ENCODE data around the gene IER5.
"Not testable (repeated sequence)": the region's sequence is repeated elsewhere in the genome, so short reads cannot be mapped to it uniquely, and the experiment has no call there.

The IER5 gene

GRCh38 chr1:181115971-181116370 is 27.5 kb downstream of the IER5 start:
- not testable (repeated sequence) for DNase-seq (ENCODE audit: low spot score)

DNA sequence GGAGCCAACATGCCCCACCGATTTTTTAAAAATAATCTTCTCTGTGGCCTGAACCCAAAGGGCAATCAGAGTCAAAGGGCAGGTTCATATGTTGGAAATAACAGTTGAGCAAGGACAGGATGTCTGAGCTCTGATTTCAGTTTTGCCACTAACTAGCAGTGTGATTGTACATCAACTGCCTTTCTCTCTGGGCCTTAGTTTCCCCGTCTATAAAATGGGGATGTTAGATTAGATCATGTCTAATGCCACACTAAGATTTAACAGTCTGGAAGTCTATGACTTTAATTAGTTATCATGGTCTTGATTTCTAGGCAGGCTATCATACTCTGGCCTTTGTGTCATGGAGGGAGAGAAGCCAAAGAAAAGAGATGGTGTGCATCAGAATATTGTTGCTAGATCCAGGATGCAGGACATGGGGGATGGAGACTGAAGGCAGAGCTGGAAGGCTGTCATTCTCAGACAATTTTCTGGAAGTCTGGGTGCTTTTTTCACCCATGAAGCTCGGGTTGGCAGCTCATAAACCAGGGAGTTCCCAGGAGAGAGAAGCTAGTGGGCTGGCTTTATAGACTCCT is 28.4 kb downstream of the IER5 start:
- DNase-seq (ENCODE audit: low spot score) = no peak

GRCh38 chr1:181117648-181118449 is 29.3 kb downstream of the IER5 start:
- DNase-seq (ENCODE audit: low spot score) = no peak

- no peak for DNase-seq (ENCODE audit: low spot score)
These were observed 30.8 kb downstream of the IER5 start for GRCh38 chr1:181119093-181119989.

DNA sequence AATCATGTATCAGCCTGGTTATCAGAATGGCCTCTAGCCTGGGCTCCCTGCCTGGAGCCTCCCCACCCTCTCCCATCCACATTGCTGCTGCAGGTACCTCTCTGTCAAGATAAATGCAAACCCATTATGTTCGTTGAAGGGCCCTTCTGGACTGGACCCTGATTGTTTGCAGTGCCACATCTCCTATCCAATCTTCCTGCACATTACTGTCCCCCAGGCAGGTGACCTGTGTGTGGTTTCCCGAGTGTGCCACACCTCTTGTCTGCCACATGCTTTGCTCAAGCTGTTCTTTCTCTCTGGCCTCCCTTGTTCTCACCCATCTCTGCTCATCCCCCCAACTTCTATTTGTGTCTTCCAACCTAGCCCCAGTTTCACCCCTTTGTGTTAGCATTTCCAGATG is 32.4 kb downstream of the IER5 start:
- DNase-seq (ENCODE audit: low spot score) = no peak

DNA sequence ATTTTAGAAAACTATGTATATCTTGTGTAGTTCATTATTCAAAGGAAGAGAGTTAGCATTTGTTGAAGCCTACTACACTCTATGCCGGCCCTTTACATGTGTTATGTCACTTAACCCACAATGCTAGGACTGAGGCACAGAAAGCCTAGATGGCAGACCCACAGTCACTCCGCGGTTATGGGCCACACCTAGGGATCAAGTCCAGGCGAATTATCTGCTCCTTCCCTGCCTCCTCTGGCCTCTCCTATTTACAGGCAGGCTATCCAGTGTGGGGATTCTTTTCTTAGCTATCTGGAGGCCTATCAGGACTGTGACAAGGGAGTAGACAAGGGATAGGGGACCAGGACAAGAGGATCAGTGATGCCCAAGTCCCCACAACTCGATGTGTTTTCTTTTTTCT is 33.0 kb downstream of the IER5 start:
- DNase-seq (ENCODE audit: low spot score) = no peak

DNA sequence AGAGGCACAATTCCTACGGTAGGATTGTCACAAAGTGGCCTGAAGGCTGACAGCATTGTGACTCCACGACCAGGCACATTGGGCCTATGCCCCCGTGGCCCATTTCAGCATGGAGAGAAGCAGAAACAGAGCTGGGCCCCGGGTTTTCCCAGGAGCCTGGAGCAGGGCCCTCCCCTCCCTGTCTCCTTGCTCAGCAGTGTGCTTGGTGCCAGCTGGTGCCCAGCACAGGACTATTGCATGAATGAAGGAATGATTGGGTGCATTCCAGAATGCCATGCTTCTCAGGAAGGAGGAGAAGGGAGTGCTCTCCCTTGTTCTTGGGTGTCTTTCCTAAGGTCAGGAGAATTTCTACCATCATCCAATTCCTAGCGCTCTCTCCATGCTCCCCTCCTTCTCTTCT is 33.7 kb downstream of the IER5 start:
- DNase-seq (ENCODE audit: low spot score) = no peak

- no peak for DNase-seq (ENCODE audit: low spot score)
These were observed 34.7 kb downstream of the IER5 start for GRCh38 chr1:181123173-181123572.

DNA sequence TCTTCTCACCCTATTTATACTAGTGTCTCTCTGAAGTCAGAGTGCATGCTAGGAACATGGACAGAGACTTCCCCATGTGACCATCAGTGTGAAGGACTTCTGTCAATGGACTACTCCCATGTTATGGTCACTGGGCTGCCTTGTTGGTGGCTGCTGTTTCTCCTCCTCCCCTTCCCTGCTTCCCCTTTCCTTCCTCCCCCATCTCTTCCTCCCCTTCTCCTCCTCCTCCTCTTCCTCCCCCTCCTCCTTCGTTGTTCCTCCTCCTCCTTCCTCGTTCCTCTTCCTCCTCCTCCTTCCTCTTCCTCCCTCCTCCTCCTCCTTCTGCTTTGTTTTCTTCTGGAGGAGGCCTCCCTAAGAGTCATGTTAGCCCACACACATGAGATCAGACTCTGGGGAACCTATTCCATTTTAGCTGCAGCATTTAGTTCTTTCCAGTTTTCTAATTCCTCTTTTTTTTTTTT is 35.8 kb downstream of the IER5 start:
- DNase-seq (ENCODE audit: low spot score) = no peak

DNA sequence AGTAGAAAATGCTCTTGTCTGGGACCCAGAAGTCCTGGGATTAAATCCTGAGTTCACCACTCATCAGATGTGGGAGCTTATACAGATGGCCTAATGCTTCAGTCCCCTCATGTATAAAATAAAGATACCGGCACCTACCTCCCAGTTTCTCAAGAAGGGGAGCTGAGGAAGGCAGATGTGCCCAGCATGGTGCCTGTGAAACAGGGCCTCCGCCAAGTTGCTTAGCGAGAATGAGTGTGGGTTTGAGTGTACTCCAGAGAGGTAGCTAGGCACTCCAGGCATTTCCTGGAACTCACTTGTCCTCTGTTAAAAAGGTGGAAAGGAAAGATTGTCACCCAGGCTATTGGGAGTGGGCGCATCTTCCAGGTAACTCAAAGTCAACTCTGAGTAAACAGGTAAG is 37.8 kb downstream of the IER5 start:
- DNase-seq (ENCODE audit: low spot score) = no peak

- DNase-seq (ENCODE audit: low spot score) = no peak
These were observed 38.5 kb downstream of the IER5 start for GRCh38 chr1:181126871-181127587.

DNA sequence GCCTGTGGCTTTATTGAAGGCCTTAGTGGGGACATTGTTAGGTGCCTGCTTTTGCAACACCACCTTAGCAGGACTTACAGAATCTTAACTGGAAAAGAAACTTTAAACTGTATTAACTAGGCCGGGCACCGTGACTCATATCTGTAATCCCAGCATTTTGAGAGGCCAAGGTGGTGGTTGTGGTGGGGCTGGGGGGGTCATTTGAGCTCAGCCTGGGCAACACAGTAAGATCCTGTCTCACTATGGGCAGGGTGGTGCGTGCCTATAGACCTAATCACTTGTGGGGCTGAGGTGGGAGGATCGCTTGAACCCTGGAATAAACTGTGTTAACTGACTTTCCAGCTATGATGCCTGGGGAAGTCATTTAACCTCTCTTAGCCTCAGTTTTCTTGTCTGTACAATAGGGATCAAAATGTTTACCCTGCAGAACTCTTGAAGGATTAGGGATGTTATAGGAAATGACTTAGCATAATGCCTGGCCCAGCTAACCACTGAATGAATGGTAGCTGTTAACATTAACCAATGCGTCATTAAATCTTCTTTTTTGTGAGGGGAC is 39.5 kb downstream of the IER5 start:
- no peak for DNase-seq (ENCODE audit: low spot score)

DNA sequence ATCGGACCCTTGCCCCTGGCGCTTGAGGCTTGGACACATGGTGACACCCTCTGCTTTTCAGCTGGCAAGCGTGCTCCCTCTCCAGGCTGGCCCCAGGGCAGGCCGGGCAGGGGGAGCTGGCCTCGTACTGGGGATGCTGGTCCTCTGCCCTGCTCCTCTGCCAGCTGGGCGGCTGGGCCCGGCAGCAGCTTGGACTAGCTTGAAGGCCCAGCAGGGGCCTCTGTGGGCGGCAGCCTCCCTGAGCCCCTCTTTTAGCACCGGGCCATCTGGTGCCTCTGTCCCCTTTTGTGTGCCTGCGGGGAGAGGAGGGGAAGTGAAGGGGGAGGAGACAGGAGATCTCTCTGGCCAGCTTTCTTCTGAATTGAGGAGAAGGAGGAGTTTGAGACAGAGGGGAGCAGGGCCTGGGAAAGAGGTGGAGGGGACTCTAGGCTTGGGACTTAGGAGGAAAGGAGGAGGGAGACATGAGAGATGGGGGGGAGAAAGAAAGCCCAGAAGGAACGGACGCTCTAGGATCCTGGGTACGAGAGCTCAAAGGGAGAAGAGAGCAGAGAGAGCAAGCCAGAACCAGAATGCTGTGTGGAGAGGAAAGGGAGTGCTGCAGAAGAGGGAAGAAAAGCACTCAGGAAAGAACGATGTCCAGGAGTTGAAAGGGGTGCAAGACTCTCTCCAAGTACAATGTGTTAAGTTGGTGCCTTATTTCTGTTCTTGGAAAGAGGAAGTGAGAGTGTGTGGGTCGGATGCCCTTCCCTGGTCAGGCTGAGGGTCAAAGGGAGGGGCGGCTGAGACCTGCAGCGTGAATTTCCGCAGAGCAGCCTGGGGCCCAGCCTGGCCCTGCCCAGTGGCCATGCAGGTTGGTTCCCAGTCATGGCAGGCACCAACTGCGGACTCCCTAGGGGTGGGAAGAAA is 40.3 kb downstream of the IER5 start:
- no peak for DNase-seq (ENCODE audit: low spot score)

- DNase-seq (ENCODE audit: low spot score) = no peak
These were observed 41.5 kb downstream of the IER5 start for GRCh38 chr1:181129771-181130606.

DNA sequence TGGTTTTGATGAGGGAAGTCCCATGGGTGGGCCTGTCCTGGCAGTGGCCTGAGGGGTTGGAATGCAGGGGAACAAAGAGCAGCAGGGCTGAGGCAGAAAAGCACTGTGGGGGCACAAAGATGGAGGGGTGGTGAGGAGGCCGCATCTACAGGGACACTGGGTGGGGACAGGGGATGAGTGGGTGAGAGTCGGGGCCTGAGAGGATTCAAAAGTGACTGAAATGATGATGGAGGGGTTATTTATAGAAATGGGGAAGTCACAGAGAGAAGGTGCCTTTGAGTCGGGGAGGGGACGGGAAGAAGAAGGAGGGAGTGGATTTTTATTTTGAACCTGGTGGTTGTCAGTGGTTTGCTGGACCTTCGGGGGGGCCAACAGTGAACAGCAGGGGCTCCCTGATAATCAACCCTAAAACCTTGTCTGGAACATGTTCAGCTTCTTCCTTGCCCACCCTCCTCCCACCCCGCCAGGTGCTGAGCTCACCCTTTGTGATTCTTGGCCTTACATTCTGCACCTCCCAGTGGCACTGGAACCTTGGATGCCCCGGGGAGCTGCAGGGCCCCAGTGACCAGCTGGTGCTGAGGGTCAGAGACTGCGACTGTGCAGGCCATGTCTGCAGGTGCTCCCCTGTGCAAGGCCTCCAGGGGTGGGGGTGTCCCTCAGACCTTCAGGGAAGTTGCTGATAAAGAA is 42.9 kb downstream of the IER5 start:
- no peak for DNase-seq (ENCODE audit: low spot score)

DNA sequence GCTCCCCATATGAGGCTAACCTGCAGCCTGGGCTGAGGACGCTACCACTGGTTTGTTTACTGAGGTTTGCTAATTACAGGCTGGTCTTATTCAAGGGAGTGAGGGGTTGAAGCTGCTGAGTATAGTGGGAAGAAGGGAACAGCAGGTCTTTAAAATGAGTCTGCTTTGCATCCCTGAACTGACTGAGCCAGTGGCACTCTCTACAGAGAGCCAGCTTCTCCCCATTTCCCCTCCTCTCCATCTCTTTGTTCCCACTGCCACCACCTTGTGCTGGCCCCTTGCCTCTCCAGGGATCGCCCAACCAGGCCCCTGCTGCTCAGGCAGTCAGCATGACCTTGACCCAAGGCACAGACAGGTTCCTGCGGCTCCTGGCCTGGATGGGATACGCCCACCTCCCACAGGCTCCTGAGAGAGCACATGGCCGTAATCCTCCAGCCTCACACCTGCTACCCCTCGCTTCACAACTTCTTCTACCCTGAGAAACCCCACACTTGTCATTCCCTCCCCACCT is 45.0 kb downstream of the IER5 start:
- DNase-seq (ENCODE audit: low spot score) = no peak

GRCh38 chr1:181133969-181134418 is 45.5 kb downstream of the IER5 start:
- no peak for DNase-seq (ENCODE audit: low spot score)

GRCh38 chr1:181134543-181135436 is 46.3 kb downstream of the IER5 start:
- no peak for DNase-seq (ENCODE audit: low spot score)
